OCI-LY1 (cell line): Measurements from ENCODE around the gene CASTOR2.

Experiments used
- H2AFZ ChIP-seq: fragments of 200-600 bp; sonication (generic), shearing (Covaris generic); 2 replicates; pipeline ENCODE4 v1.6.0; 2014; ENCODE audit warnings: antibody characterized with exemption, mild to moderate bottlenecking, low read length
- H3F3A ChIP-seq: fragments of 200-600 bp; sonication (generic), shearing (Covaris generic); 2 replicates; pipeline ENCODE4 v1.6.0; 2014; ENCODE audit warnings: mild to moderate bottlenecking, antibody characterized with exemption, low read length, moderate library complexity; ENCODE audit not compliant: insufficient read depth
- H3K27ac ChIP-seq: fragments of 200-600 bp; sonication (generic); 2 replicates; pipeline ENCODE4 v1.5.1; 2014; ENCODE audit warnings: low read length, mixed run types, mild to moderate bottlenecking, low read depth; ENCODE audit not compliant: poor library complexity, severe bottlenecking
- H3K27me3 ChIP-seq: fragments of 200-600 bp; sonication (generic); 2 replicates; pipeline ENCODE4 v1.6.0; 2014; ENCODE audit warnings: antibody characterized with exemption, mild to moderate bottlenecking, low read length, moderate library complexity; ENCODE audit not compliant: insufficient read depth
- H3K36me3 ChIP-seq: fragments of 200-600 bp; sonication (generic); 2 replicates; pipeline ENCODE4 v1.6.1; 2014; ENCODE audit warnings: mild to moderate bottlenecking, antibody characterized with exemption, low read length, moderate library complexity, mixed read lengths; ENCODE audit not compliant: insufficient read depth
- H3K4me1 ChIP-seq: fragments of 200-600 bp; sonication (generic); 2 replicates; pipeline ENCODE4 v1.5.1; 2014; ENCODE audit warnings: mild to moderate bottlenecking, low read length, moderate library complexity; ENCODE audit not compliant: insufficient read depth, severe bottlenecking
- H3K4me2 ChIP-seq: fragments of 200-600 bp; sonication (generic), shearing (Covaris generic); 2 replicates; pipeline ENCODE4 v1.6.1; 2014; ENCODE audit warnings: low read length
- H3K4me3 ChIP-seq: fragments of 200-600 bp; sonication (generic); 2 replicates; pipeline ENCODE4 v1.5.1; 2014; ENCODE audit warnings: low read length, low read depth, mild to moderate bottlenecking, mixed read lengths; ENCODE audit not compliant: poor library complexity, severe bottlenecking
- H3K79me2 ChIP-seq: fragments of 200-600 bp; shearing (Covaris generic); 2 replicates; pipeline ENCODE4 v1.6.1; 2016; ENCODE audit warnings: mixed run types, low read length, mixed read lengths; ENCODE audit not compliant: insufficient read depth
- H3K9ac ChIP-seq: fragments of 200-600 bp; sonication (generic), shearing (Covaris generic); 2 replicates; pipeline ENCODE4 v1.6.1; 2014; ENCODE audit warnings: mild to moderate bottlenecking, low read length, mixed read lengths
- H3K9me2 ChIP-seq: fragments of 200-600 bp; sonication (generic), shearing (Covaris generic); 2 replicates; pipeline ENCODE4 v1.6.1; 2014; ENCODE audit warnings: low read depth, mild to moderate bottlenecking, low read length, mixed read lengths
- H3K9me3 ChIP-seq: fragments of 200-600 bp; shearing (Covaris generic); 2 replicates; pipeline ENCODE4 v1.6.1; 2014; ENCODE audit warnings: low read length, mixed read lengths
- H4K20me1 ChIP-seq: fragments of 200-600 bp; sonication (generic), shearing (Covaris generic); 2 replicates; pipeline ENCODE4 v1.6.0; 2016; ENCODE audit warnings: mild to moderate bottlenecking, low read length; ENCODE audit not compliant: insufficient read depth
- CTCF ChIP-seq: fragments of 200-600 bp; sonication (generic), shearing (Covaris generic); IDR thresholded peaks from 2 replicates; pipeline ENCODE4 v1.5.1; 2017; ENCODE audit warnings: mild to moderate bottlenecking, antibody characterized with exemption, low read length, moderate library complexity, mixed read lengths
- EZH2 ChIP-seq: fragments of 200-600 bp; sonication (generic), shearing (Covaris generic); IDR thresholded peaks from 2 replicates; pipeline ENCODE4 v1.8.0; 2017; ENCODE audit warnings: borderline replicate concordance, mixed run types, mild to moderate bottlenecking, antibody characterized with exemption, low read length, moderate library complexity, mixed read lengths

CASTOR2 gene

GRCh38 chr7:75028299-75028698 is 63.8 kb downstream of the CASTOR2 start:
- Histone ChIP-seq H3K36me3 (no peaks in the 10 kb centered on the region; the same call in none of the 2 replicates), H3K4me3 (no peak overlapping the region), H3K4me1 (no peaks in the 10 kb centered on the region), H2AFZ (no peak overlapping the region), H3F3A (no peaks in the 10 kb centered on the region), H3K4me2 (no peak overlapping the region), H3K9ac (no peak overlapping the region), H3K27me3 (no peaks in the 10 kb centered on the region), H3K27ac (no peak overlapping the region), H3K79me2 (no peaks in the 10 kb centered on the region), H3K9me2 (no peaks in the 10 kb centered on the region), H4K20me1 (no peaks in the 10 kb centered on the region), H3K9me3 (no peaks in the 10 kb centered on the region)
- TF ChIP-seq EZH2 (no peak), CTCF (no peak)

- Histone ChIP-seq H3K4me3 (no peak overlapping the region), H3K9me2 (no peaks in the 10 kb centered on the region), H3K79me2 (no peaks in the 10 kb centered on the region), H3K4me1 (no peaks in the 10 kb centered on the region), H3K36me3 (no peaks in the 10 kb centered on the region; the same call in 1 of the 2 replicates), H3K27me3 (no peaks in the 10 kb centered on the region), H3K4me2 (no peak overlapping the region), H4K20me1 (no peaks in the 10 kb centered on the region), H3K27ac (no peak overlapping the region), H2AFZ (no peak overlapping the region), H3K9me3 (no peaks in the 10 kb centered on the region), H3F3A (no peaks in the 10 kb centered on the region), H3K9ac (no peak overlapping the region)
- TF ChIP-seq CTCF (peak; percentile 34; the same call in 1 of the 2 replicates), EZH2 (no peak)
These were observed 68.6 kb downstream of the CASTOR2 start for GRCh38 chr7:75033064-75033463.

DNA sequence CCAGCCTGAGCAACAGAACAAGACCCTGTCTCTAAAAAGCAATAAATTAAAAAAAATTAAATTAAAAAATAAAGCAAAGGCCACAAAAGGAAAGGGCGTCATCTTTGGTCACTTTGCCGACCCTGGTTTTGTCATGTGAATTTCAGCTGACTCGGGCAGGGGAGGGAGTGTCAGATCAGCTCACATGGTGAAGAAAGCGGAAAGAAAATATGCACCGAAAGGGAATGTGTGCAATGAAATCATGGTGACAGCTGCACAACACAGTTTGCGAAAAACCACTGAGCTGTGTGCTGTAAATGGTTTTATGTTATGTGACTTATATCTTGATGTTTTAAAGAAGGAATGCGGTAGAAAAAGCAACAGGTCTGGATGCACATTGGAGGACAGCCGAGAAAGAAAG is 69.3 kb downstream of the CASTOR2 start:
- H3F3A ChIP-seq, result no peaks in the 10 kb centered on the region
- H3K79me2 ChIP-seq, result no peaks in the 10 kb centered on the region
- H3K36me3 ChIP-seq, result no peaks in the 10 kb centered on the region; the same call in 1 of the 2 replicates
- no peaks in the 10 kb centered on the region for H4K20me1 ChIP-seq
- no peaks in the 10 kb centered on the region for H3K27me3 ChIP-seq
- TF ChIP-seq EZH2 (no peak), CTCF (no peak)
- H3K4me3 ChIP-seq, result no peak overlapping the region
- H3K4me2 ChIP-seq, result no peak overlapping the region
- H3K9ac ChIP-seq, result no peak overlapping the region
- H2AFZ ChIP-seq, result no peak overlapping the region
- no peaks in the 10 kb centered on the region for H3K9me2 ChIP-seq
- H3K27ac ChIP-seq, result no peak overlapping the region
- no peaks in the 10 kb centered on the region for H3K9me3 ChIP-seq
- no peaks in the 10 kb centered on the region for H3K4me1 ChIP-seq
